Right kidney (tissue), 1 donor: Measurements from ENCODE around the gene OSBPL2.

ENCODE experiments used
- DNase-seq: peaks from one replicate; pipeline ENCODE4 v3.0.0-alpha.2; 2016

The OSBPL2 gene

DNA sequence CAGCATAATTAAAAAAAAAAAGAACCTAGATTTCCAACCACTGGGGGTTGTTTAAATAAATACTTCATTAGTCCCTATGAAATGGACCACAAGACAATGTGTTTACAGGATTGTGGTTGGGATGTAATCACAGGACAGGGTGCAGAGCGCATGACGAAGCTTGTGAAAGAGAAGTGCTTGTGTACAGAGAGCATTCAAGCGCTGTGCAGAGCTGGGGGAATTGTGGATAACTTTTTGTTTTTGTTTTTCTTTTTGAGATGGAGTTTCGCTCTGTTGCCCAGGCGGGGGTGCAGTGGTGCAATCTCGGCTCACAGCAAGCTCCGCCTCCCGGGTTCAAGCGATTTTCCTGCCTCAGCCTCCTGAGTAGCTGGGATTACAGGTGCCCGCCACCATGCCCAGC, 106.5 kb downstream of the OSBPL2 start:
- DNase-seq: no peak
